Endometrial microvascular endothelial cells (primary cell): ENCODE data around the gene EGFLAM. TPM values are rescaled to one million over a fixed set of nuclear protein-coding genes. Genes with fewer than 3 reads are reported as not detected.

Source experiments
- in situ Hi-C: cut with HindIII; loops from 2 replicates; pipeline ENCODE4 v1.10.0; 2017; ENCODE audit warnings: low sequenced_read_pairs, low pct_unique_long_range_greater_than_20kb; ENCODE audit errors: inconsistent ontology term
- total RNA-seq: library from RNA; depleted of rRNA; stranded (reverse); fragments of >200 nt; gene quantifications from one replicate; pipeline ENCODE4 v1.2.3, GENCODE V29; 2015; ENCODE audit errors: inconsistent ontology term

The EGFLAM gene
- total RNA-seq, 1 donor from 2014 or later, result 0.46 TPM

DNA sequence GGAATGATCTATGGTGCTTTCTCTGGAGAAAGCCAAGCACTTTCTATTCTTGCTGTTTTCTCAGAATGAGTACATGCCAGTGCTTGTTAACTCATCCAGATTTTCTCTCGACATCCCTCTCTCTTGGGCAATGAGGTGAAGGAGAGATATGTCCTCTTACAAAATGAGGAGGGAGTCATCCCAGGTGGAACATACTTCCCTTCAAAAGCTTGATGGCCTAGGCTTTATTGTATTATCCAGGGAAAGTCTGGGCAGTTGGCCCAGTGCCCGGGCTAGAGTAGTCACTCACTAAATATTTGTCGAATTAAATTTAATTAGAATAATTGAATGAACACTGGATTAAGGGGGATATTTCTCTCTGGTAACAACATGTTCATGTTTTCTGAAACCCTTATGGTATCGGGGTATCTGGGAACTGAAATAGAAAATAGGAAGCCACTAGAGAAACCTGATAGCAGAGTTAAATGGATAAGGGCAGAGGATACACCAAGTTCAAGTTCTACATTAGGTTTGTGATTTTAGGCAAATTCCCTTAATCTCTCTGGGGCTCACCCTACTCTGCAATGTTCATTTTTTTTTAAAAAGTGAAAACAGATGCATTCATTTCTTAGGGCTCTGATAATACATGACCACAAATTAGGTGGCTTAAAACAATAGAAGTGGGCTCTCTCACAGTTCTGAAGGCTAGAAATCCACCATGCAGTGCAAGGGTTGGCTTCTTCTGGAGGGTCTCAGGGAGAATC, 198.5 kb downstream of the EGFLAM start:
- in situ Hi-C loops, result no loop called here

DNA sequence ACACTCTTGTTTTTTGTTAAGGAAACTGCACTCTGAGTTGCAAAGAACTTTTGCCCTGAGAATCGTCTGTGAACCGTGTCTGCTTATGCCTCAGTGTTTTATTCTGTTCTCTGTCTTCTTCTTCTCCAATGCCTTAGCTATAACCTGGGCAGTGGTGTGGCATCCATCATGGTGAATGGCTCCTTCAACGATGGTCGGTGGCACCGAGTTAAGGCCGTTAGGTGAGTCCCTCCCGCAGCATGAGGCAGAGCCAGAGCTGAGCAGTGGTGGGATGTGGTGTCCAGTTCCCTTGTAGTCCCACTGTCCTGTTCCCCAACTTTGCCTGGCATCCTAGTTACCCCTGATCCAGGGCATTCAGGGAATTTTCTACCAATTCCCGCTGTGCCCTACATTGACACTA, 199.8 kb downstream of the EGFLAM start:
- in situ Hi-C loops, result no loop called here

DNA sequence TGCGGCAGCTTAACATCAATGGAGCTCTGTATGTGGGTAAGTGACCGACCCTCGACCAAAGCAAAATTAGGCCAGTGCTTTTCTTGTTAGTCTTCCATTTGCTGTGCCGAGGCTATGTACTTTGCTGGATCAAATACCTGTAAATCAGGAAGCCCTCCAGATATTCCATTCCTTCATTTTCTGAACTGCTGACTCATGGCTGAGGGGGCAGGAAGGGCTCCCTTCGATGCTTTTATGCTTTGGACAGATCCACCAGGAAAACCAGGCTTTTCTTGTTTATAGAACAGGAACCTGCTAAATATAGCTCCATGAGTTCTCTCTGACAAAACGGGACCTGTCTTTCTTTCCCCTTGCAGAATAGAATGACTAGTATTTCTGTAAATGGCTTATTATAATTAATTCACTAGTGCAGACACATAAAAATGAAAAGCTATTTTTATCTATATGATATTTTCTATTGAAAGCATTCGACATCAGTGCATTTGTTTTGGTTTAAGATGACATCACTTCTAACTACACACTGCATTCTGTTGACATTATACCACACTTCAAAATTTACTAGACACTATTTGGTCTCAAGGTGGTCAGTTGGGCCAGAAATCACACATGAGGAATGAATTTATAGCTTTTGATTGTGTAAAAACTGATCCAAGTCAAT, 204.7 kb downstream of the EGFLAM start:
- in situ Hi-C loops, result no loop called here

DNA sequence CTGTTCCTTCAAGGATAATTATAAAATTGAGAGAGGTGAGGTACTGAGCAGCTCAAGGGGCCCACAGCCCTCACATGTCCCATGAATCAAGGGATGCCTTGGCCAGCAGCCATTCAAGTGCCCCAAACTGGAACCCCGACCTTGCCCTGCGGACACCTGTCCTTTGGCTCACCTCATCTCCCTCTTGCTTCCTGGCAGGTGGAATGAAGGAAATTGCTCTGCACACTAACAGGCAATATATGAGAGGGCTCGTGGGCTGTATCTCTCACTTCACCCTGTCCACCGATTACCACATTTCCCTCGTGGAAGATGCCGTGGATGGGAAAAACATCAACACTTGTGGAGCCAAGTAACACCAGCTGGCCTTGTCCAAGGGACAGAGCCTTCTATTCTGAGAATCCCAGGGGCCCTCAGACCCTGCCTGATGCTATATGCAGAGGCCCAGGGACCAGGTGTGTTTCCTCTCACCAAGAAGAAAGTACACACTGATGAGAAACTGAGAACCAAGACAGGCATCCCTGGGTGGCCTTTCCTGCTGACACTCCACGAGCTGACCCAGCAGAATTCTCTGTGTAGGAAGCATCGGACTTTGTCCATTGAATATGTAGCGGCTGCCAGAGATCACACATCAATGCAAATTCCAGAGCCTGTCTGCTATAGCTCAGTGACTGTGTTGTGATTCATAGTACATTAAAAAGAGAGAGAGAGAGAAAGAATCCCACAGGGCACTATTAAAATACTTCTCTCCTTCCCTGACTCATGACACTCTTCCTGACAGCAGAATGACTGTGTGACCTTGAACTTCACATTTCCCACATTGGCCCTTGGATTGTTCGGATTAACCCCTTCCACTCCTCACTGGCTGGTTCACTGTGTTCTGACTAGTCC, 205.5 kb downstream of the EGFLAM start:
- in situ Hi-C loops, result no loop called here

DNA sequence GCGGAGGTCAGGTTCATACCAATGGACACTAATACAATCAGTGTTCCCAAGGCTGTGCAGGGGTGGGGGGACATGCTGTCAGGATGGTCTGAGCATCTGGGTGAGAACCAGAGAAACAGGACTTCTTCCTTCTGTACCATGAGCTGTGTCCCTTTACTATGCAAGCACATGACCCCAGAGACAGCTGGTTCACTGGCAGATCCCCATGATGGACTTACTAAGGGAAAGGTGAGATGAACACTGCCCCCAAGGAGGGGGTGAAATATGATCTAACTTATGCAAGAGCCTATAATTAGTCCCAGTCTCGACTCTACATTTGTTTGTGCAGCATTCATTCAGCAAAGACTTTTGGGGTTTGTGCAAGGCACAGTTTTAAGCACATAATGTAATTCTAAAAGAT, 206.7 kb downstream of the EGFLAM start:
- in situ Hi-C loops, result no loop called here

DNA sequence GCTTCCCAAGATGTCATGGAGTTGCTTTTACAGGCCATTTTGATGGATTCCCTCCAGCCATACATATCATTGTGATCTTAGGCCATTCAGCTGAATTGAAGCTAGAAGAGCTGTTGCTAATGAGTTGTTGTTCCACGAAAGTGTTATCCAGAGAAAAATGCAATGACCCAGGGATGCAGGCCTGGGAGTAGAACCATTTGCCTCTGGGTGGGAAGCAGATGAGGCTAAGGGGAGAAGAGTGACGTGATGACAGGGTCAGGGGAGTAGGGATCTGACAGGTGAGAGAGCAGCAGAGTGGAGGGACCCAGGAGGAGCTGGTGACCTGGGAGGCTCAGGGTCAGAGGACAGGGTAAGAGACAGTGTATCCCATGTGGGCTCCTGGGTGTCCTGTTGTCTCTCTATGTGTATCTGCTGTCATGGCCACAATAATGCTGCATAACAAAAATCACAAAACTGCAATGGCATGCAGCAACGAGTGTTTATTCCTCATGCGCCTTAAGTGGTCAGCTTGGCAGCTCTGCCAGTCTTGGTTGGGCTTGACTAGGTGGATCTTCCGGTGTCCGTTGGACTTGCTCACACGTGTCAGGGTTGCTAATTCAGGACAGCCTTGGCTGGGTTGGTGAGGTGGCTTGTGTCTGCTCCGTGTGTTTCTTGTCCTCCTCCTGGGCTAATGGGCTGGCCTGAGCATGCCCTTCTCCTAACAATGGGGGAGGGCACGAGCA, 207.5 kb downstream of the EGFLAM start:
- in situ Hi-C loops, result no loop called here

DNA sequence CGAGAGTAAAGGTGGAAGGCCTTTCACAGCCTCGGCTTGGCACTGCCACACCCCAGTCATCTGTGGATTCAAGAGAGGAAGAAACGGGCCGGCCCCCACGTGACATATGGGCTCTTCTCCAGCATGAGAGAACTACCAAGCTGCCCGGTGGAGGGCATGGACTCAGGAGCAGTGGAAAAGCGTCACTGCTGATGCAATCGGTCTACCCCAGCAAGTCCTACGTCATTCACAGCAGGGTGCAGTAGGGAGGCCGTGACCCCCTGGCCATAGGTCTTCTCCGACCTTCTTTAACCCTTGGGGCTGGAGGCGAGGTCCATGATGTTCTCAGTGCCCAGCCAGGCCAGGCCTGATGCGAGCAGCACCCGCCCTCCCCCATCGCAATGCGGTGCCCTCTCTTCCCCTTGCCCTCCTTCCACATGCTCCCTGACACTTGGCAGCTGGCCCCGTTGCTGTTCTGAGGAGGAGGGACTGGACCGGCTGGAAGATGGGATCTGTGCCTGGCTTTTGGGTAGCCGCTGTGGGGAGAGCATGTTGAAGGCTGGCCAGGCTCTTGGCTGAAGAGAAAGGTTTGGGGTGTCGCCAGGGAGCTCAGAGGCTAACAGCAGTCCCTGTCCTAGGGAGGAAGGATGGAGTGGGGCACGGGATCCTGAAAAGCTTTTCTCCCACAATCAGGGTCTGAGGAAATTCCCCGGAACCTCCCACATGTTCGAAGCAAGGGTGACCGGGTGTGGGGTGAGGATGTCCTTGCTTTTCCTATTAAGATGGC, 208.2 kb downstream of the EGFLAM start:
- in situ Hi-C loops, result no loop called here

DNA sequence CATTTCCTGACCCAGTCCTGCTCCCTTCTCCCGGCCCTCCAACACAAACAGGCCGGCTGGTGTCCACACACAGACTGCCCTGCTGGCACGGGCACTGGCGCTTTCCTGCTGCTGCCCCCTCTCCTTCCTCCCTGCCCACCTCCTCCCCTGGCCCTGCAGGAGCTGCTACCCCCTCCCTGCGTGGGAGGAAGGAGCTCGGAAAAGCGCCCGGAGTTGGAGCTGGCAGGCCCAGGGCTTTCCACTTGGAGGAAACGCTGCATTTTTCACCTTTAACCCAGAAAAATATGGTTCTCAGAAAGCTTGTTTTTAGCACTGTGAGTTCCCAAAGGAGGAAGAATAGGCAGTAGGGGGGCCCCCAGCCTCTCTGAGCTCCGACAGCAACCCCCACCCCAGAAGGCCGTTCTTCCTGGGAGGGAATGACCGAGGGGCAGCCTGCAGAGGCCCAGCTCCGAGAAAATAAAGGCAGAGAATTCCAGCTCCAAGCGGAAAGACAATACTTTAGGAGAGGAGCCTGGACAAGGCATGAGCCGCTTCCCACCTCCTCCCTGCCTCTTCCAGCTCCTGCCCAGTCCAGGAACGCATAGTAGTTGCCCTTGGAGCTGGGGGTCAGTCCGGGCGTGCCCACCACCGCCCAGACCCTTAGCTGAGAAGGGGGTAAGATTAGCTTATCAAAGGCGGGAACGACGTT, 209.1 kb downstream of the EGFLAM start:
- in situ Hi-C loops, result no loop called here

DNA sequence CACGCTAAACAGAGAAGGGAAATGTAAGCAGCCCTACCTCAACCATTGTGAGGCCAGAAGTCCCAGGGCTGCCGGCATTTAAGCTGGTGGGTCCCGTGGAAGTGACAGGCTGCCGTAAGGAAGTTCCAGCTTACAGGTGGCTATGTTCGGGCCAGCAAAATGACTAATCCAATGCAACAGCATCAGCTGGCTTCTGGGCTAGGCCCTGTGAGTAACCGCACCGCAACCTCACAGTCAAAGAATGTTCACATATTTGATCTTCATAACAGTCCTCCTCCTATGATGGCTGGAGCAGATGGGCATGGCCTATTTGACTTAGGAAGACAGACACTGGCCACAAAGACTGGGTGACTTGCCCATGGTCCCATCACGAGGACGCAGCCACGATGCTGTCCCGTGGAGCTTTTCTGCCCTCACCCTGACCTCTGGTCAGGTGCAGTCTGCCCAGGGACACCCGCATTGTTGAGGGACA, 209.9 kb downstream of the EGFLAM start:
- in situ Hi-C loops, result no loop called here

DNA sequence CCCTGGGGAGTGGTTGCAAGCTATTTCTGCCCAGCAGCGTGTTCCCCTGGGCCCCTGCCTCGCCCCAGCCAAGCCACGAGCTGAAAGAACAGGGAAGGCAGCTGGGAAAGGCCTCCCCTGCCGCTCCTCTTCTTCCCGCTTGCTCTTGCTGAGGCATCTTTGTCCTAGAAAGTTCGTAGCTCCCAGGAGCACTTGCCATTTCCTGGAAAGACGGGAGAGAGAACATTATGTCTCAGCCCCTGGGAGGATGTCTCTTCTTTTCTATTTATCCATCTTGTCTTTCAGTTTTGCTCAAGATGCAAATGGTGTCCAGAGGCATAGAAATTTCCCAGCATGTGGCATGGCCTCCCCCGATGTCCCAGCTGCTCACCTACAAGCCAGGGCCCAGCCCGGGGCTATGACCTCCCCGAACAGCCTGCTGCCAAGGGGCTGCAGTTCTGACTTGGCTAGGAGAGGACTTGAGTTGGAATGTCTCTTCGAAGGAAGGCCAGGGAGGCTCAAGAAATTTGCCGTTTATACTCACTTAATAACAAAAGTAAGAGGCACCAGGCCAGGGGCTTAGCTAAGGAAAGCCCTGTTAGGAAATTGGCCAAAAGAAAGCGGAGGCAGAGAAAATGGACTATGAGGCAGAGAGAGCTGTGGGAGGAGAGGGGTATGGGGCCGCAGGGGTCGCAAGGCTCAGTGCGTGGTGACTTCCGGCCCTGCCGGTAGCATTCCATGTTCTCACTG, 210.8 kb downstream of the EGFLAM start:
- in situ Hi-C loops, result no loop called here

DNA sequence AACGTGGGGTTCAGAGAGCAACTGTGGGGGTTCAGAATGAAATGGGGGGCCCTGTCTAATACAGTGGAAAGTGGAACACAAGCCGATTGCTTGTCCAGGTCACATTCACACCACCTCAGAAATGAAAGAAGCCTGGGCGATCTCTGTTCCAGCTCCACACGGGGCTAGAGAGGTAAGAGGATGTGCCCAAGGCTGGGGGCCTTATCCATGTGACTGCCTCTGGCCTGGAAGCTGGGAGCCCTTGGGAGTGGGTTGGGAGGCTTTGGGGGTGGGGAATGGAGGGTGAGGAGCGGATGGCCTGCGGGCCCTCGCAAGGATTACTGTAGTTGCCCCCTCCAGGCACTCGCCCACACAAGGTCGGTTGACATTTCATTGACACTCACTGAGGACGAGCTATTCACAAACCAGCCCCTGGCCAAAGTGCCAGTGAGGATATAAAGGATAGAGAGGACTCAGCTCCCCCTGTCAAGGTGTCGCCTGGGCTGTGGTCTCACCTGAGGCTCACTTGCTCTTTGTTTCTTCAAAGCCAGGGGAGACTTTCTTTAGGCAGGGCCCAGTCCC, 211.4 kb downstream of the EGFLAM start:
- in situ Hi-C loops, result no loop called here

DNA sequence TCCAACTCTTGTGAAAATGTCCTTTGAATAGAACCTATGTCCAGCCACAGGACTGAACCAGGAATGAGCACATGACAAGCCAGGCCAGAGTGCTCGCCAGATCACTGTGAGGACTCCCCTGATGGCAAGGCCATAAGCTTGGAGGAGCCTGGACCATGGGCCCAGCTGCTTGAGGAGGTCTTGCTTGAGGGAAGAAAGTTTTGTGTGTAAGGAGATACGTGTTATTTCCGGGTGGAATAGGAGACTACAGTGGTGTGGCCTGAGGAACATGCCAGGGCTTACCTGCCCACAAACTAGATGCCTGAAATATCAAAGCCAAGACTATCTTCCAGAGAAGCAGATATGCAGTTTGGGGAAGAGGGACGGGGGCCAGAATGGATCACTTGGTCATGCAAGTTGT, 213.3 kb downstream of the EGFLAM start:
- in situ Hi-C loops, result no loop called here

DNA sequence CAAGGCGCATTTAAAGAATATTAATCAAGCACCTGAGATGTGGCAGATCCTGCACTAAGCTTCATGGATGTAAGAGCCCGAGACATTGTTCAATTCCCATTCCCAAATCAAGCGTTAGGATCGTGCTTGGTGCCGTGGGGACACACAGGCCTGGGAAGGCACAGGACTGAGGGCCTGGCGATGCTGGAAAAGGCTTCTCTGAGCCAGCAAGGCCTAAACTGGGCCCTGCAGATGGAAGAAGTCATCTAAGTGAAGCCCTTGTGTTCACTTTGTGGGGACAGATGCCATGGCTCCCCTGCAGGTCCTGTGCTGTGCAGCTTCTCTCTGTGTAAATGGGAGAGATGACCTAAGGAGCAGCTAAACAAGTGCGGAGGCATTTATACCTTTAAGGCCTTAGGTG, 214.2 kb downstream of the EGFLAM start:
- in situ Hi-C loops, result no loop called here

DNA sequence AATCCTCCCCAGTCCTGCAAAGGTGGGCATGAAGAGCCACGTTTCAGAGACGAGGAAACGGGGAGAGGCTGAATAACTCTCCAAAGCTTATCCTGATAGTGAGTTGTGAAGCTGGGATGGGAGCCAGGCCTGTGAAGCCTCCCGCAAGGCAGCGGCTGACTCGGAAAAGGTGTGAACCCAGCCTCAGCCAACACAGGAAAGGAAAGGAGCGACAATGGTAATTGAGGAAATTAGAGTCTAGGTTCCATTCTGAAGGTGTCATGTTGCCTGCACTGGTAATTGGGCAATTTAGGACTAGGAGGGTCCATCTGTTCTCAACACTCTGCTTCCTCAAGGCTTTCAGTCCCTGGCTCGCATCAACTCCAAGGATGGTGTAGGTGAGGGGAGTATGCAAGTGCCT, 214.6 kb downstream of the EGFLAM start:
- in situ Hi-C loops, result no loop called here

DNA sequence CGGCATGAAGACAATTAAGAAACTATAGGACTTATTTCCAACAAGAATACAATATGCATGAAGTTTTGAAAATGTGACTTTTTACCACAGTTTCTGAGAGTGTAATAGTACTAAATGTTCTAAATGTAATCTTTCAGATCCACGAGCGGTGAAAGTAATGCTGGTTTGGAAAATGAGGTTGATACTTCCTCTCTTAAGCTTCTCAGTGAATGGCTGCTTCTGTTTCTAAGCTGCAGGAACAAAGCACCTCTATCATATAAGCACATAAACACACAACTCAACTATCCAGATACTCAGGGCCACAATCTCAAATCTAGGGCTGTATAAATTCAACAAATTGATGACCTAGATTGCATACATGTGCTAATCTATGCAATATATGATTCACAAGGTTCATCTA, 219.8 kb downstream of the EGFLAM start:
- in situ Hi-C loops, result no loop called here

DNA sequence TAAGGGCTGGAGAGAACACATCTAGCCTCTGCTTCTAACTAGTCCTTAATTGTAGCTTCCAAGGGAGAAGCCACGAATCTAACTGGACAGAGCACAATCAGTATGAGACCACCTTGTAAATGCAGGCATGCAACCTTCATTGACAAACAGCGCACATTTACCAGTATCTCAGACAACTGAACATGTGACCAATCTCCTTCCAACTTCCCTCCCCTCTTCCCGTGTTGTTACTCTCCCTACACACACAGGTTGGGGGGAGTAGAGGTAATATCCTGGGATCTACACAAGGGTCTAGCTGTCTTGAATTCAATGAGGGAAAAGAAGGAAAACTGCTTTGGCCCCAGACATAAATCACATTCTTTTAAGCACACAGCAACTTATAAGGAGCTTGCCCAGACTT, 220.5 kb downstream of the EGFLAM start:
- in situ Hi-C loops, result no loop called here

DNA sequence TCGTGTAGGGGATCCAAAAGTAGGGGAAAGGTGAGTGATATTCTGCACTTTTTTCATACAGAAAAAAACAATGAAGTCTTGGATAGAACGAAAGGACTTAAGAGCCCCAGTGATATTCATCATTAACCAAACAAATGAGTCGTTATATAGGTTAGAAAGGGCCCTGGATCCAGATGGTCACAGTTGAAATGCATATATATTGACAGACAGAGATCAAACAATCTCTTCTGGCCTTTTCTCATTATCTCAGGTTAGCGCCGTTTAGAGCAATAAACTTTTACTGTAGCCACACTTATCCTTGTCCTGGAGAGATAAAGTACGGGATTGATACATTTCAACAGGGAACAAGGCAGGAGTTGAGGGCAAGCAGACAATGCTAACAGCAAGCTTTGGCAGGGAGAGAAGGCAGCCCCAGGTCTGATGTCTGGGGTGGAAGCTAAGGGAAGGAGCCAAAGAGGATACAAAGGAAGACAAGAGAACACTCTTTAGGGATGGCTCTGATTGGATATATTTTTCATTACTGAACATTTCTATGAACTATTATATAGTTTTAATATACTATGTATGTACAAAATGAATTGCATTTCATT, 221.1 kb downstream of the EGFLAM start:
- in situ Hi-C loops, result no loop called here
